ENCODE measurements around the gene SNORC. TPM values are rescaled to one million over a fixed set of nuclear protein-coding genes. Genes with fewer than 3 reads are reported as not detected.
A peak's percentile ranks its signal among the peaks of the same experiment; 100 is the strongest.

Gene SNORC
- total and polyA plus RNA-seq, 2 donors from 2014 or later = 2.7 to 3.3 TPM

DNA sequence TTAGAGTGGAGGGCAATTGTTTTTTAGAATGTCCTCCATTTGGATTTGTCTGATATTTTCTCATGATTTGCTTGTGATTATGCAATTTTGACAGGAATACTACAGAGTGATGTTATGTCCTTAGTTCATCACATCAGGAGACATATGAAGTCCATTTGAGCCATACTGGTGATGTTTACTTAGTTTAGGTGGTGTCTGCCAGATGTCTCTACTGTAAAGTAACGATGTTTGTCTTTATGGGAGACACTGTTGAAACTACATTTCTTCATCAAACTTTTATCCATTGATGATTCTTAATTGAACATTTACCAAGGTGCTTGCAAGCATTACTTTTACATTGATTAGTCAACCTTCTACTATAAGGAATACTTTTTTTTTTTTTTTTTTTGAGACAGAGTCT is 4.9 kb upstream of the SNORC start:
- no peak for DNase-seq
- no peak for FAIRE-seq
- H3K27ac ChIP-seq (ENCODE audit: low read depth in 2 of 2, low read length in 2 of 2) = no peak overlapping the region
- no peaks in the 10 kb centered on the region for H3K27me3 ChIP-seq (ENCODE audit: control insufficient read depth, insufficient read depth, low read length)
- intact Hi-C loops (cut with DNase I) = no loop called here
- H3K9ac ChIP-seq (ENCODE audit: low read length in 3 of 3) = no peak overlapping the region
- H3K4me3 ChIP-seq (ENCODE audit: low read length in 3 of 3) = no peak overlapping the region
- peaks cover 0 to 5% (median 0%) of the 10 kb centered on the region in 3 donors for H3K4me1 ChIP-seq (ENCODE audit: control insufficient read depth in 2 of 3, insufficient read depth in 2 of 3, low read depth in 1 of 3, low read length in 3 of 3)
- TF ChIP-seq, protein P1, sequence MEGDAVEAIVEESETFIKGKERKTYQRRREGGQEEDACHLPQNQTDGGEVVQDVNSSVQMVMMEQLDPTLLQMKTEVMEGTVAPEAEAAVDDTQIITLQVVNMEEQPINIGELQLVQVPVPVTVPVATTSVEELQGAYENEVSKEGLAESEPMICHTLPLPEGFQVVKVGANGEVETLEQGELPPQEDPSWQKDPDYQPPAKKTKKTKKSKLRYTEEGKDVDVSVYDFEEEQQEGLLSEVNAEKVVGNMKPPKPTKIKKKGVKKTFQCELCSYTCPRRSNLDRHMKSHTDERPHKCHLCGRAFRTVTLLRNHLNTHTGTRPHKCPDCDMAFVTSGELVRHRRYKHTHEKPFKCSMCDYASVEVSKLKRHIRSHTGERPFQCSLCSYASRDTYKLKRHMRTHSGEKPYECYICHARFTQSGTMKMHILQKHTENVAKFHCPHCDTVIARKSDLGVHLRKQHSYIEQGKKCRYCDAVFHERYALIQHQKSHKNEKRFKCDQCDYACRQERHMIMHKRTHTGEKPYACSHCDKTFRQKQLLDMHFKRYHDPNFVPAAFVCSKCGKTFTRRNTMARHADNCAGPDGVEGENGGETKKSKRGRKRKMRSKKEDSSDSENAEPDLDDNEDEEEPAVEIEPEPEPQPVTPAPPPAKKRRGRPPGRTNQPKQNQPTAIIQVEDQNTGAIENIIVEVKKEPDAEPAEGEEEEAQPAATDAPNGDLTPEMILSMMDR (IDR thresholded peaks at IDR 0.05; ENCODE audit: borderline replicate concordance, extremely low read depth, insufficient read depth) = no peak
- H3K9me3 ChIP-seq (ENCODE audit: control insufficient read depth in 2 of 3, insufficient read depth in 1 of 3, low read length in 3 of 3) = no peaks in the 10 kb centered on the region
- H3K36me3 ChIP-seq (ENCODE audit: control insufficient read depth in 2 of 3, insufficient read depth in 3 of 3, low read length in 3 of 3) = no peaks in the 10 kb centered on the region

DNA sequence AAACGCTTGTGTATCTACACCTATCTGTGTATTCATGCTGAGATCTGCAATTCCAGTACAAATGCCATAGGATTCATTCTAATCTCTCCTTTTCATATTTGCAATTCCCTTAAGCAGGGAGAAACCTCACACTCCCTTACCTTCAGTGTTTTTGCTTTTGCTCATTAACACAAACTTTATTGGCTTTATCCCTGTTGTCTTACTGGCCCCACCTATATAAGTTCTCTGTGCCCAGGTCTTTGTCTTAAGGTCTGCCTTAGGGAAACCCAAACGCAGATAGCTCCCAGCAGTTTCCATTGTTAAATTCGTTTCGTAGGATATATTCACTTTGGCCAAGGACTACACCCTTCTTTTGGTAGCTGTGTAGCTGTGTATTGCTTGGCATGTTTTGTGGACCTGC is 4.0 kb upstream of the SNORC start:
- Histone ChIP-seq H3K4me1 (ENCODE audit: control insufficient read depth in 2 of 3, insufficient read depth in 2 of 3, low read depth in 1 of 3, low read length in 3 of 3) (peaks cover 0 to 2% (median 0%) of the 10 kb centered on the region in 3 donors), H3K4me3 (ENCODE audit: low read length in 3 of 3) (no peak overlapping the region), H3K9me3 (ENCODE audit: control insufficient read depth in 2 of 3, insufficient read depth in 1 of 3, low read length in 3 of 3) (no peaks in the 10 kb centered on the region), H3K9ac (ENCODE audit: low read length in 3 of 3) (no peak overlapping the region), H3K36me3 (ENCODE audit: control insufficient read depth in 2 of 3, insufficient read depth in 3 of 3, low read length in 3 of 3) (no peaks in the 10 kb centered on the region), H3K27me3 (ENCODE audit: control insufficient read depth, insufficient read depth, low read length) (no peaks in the 10 kb centered on the region), H3K27ac (ENCODE audit: low read depth in 2 of 2, low read length in 2 of 2) (no peak overlapping the region)
- intact Hi-C loops (cut with DNase I) = no loop called here
- DNase-seq (no peak), FAIRE-seq (no peak)
- TF ChIP-seq, protein P1 (IDR thresholded peaks at IDR 0.05; ENCODE audit: borderline replicate concordance, extremely low read depth, insufficient read depth) = no peak

DNA sequence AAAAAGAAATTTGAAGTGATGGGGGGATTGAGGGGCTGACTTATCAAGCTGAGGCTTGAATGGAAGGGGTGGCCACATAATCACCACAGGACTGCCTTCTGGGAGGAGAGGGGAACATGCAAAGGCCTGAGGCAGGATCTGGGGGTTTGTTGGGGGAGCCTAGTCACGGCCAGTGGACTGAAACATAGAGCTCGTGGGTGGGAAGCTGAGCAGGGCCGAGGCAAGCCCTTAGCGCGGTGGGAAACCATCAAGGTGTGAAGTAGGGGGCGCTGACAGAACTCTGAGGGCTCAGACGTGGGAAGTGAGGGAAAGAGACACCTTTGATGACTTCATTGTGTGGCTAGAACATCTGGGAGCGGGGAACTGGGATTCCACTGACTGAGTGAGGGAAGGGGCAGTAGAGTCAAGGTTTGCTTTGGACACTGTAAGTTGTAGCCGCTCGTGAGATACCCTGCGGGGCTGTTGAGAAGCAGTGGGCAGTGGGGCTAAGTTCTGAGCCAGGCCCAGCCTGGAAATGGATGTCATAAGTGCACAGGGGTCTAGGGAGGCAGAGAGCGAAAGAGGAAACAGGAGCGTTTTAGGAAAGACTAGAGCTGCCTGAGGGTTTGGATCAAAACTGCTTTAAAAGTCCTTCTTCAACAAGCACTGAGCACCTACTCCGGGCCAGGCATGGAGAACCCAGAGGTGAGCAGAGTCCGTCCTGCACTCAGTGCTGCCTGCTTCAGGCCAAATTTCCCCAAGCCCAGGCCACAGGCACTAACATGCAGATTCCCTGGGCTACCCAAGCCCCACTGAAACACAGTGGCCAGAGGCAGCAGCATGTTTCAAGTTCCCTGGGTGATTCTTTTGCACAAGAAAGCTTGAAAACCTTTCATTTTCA is 686 bp upstream of the SNORC start:
- FAIRE-seq (no peak), DNase-seq (peak in 1 of 5 donors; percentile 28)
- no peaks in the 10 kb centered on the region for H3K36me3 ChIP-seq (ENCODE audit: control insufficient read depth in 2 of 3, insufficient read depth in 3 of 3, low read length in 3 of 3)
- no peak overlapping the region for H3K9ac ChIP-seq (ENCODE audit: low read length in 3 of 3)
- H3K27me3 ChIP-seq (ENCODE audit: control insufficient read depth, insufficient read depth, low read length) = no peaks in the 10 kb centered on the region
- H3K4me1 ChIP-seq (ENCODE audit: control insufficient read depth in 2 of 3, insufficient read depth in 2 of 3, low read depth in 1 of 3, low read length in 3 of 3) = no peaks in the 10 kb centered on the region
- H3K4me3 ChIP-seq (ENCODE audit: low read length in 3 of 3) = no peak overlapping the region
- TF ChIP-seq, protein P1 (IDR thresholded peaks at IDR 0.05; ENCODE audit: borderline replicate concordance, extremely low read depth, insufficient read depth) = no peak
- intact Hi-C loops (cut with DNase I) = no loop called here
- H3K27ac ChIP-seq (ENCODE audit: low read depth in 2 of 2, low read length in 2 of 2) = no peak overlapping the region
- H3K9me3 ChIP-seq (ENCODE audit: control insufficient read depth in 2 of 3, insufficient read depth in 1 of 3, low read length in 3 of 3) = no peaks in the 10 kb centered on the region
